GM18951 (cell line): ENCODE data around the gene MTHFR.

Experiments used
- POLR2A ChIP-seq: IDR thresholded peaks from 4 replicates; pipeline ENCODE4 v1.6.1; 2011; ENCODE audit warnings: mild to moderate bottlenecking; ENCODE audit not compliant: insufficient read length, insufficient read depth; ENCODE audit errors: extremely low read depth
- in situ Hi-C: fragments of 300-500 bp; cut with MboI; formaldehyde crosslinking; loops from one replicate; pipeline ENCODE4 v1.12.0; 2022; ENCODE audit warnings: low sequenced_read_pairs, mixed read lengths, inconsistent platforms; ENCODE audit not compliant: unreplicated experiment

Gene MTHFR

DNA sequence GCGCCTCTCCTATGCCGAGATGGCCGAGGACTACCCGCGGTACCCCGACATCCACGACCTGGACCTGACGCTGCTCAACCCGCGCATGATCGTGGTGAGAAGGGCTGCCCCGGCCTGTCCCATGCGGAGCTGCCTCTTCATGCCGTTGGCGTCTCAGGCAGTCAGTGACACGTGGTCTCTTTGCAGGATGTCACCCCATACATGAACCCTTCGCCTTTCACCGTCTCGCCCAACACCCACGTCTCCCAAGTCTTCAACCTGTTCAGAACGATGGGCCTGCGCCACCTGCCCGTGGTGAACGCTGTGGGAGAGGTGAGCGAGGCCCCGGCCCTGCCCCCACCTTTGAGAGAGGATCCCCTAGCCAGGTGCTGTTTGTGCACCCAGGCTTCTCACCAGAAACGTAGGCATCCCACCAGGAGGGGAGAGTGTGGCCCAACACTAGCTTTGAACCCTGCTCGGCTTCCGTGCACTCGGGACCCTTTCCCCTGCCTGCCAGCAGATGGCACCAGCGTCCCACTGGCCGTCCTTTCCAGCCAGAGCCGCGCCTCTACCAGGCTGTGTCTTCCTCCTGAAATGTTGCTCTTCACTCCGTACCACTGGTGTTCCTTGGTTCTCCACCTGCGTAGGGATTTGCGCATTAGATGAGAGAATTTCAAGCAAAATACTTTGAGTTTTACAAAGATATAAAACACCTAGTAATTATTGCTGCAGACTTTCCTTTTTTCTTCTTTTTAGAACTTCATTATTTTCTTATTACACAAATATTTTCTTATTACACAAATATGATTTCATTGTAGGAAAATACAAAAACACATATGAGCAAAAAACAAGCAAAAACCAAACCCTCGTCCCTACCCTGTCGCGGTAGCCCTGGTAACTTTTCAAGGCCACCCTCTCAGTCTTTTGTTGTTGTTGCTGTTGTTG is 32.8 kb upstream of the MTHFR start:
- no peak for TF ChIP-seq POLR2A
- in situ Hi-C loops, result no loop called here

DNA sequence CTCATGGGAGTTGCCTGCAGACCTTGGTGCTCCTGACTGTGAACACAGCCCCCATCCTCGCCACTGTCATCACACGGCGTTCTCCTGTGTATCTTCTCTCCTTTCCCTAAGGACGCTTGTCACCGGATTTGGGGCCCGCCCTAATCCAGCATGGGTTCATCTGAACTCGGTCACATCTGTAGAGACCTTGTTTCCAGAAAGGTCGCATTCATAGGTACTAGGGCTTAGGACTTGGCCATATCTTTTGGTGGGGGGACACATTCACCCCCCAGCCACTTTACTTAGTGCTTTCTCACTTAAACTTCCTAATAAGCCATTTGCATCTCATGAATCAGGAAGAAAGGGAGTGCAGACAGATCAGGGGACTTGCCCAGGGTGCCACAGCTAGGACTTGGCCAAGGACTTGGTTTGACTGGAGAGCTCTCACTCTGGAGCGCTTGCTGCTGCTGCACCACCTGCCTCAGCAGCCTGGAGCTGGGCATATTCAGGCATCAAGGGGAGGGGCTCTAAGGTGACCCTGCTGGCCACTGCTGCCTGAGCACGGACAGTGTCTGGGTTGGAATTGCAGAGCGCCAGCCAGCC is 32.1 kb upstream of the MTHFR start:
- in situ Hi-C loops, result no loop called here
- TF ChIP-seq POLR2A, result no peak

DNA sequence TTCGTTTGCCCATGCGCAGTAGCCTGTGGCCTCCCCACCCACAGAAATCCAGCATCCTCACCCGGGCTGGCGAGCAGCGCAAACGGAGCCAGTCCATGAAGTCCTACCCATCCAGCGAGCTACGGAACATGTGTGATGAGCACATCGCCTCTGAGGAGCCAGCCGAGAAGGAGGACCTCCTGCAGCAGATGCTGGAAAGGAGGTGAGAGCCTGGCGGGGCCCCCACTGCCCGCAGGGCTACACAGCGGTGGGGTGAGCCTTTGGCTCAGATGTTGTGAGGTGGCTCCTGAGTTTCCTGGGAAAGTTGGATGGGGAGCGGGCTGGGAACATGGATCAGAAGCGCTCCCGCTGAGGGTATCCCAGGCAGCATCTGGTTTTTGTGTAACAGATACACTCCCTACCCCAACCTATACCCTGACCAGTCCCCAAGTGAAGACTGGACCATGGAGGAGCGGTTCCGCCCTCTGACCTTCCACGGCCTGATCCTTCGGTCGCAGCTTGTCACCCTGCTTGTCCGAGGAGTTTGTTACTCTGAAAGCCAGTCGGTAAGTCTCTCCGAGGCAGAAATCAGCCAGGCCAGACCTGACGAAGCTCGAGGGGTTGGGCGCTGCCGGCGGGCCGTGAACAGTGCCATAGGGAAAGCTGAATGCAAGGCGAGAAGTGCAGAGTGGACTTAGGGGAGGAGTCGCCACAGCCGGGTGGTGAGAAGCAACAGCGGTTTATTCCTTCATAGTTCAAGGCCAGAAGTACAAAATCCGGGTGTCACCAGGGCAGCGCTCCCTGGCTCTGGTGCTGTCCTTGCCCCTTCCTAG is 31.4 kb upstream of the MTHFR start:
- in situ Hi-C loops, result no loop called here
- no peak for TF ChIP-seq POLR2A

DNA sequence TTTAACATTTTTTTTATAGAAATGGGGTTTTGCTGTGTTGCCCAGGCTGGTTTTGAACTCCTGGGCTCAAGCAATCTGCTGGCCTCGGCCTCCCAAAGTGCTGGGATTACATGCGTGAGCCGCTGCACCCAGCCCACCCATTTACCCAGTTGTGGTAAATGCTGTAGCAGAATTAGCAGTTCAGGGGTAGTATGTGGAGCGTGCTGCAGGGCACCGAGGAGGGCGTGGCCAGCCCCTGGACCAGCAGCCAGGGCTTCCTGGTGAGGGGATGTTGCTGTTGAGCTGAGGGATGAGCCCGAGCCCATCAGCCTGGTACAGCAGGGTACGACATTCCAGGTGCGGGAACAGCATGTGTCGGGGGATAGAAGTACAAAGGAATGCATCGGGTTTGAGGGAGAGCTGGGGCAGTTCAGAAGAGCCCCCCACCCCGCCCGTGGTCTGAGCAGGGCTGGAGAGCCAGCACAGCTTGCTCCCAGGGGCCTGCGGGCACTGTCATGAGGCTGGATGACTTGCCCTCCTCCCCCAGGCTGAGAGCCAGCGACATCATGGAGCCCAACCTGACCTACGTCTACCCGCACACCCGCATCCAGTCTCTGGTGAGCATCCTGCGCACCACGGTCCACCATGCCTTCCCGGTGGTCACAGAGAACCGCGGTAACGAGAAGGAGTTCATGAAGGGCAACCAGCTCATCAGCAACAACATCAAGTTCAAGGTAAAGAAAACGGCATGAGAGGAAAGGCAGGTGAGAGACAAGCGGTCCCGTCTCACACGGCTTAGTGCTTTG is 29.9 kb upstream of the MTHFR start:
- in situ Hi-C loops, result no loop called here
- TF ChIP-seq POLR2A, result no peak

DNA sequence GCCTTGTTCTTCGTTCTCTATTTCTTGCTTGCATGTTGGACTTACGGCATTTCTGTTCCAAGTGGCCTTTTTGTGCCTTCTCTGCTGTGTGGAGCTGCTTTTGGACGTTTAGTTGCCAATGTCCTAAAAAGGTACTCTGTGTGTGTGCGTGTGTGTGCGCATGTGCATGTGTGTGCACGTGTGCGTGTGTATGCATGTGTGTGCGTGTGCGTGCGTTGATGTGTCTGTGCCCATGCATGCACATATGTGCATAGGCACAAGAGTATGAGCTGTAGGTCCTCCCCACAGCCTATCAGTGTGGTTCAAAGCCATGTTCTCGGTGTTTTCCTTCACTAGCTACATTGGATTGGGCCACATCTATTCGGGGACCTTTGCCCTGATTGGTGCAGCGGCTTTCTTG is 28.1 kb upstream of the MTHFR start:
- in situ Hi-C loops, result no loop called here
- no peak for TF ChIP-seq POLR2A

DNA sequence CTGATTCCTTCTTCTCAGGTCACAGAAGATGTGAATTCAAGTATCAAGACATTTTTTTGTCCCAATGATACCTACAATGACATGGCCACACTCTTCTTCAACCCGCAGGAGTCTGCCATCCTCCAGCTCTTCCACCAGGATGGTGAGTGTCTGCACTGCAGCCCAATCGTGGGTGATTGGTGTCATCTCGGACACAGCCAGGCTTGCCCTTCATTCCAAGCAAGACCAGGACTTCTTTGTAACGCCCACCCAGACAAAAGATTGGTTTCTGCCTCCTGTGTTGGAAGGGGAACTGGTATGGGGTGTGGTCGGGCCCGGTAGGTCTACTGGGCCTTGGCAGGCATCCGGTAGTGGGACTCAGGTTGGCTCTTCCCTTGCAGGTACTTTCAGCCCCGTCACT is 27.7 kb upstream of the MTHFR start:
- in situ Hi-C loops, result no loop called here
- TF ChIP-seq POLR2A, result no peak

DNA sequence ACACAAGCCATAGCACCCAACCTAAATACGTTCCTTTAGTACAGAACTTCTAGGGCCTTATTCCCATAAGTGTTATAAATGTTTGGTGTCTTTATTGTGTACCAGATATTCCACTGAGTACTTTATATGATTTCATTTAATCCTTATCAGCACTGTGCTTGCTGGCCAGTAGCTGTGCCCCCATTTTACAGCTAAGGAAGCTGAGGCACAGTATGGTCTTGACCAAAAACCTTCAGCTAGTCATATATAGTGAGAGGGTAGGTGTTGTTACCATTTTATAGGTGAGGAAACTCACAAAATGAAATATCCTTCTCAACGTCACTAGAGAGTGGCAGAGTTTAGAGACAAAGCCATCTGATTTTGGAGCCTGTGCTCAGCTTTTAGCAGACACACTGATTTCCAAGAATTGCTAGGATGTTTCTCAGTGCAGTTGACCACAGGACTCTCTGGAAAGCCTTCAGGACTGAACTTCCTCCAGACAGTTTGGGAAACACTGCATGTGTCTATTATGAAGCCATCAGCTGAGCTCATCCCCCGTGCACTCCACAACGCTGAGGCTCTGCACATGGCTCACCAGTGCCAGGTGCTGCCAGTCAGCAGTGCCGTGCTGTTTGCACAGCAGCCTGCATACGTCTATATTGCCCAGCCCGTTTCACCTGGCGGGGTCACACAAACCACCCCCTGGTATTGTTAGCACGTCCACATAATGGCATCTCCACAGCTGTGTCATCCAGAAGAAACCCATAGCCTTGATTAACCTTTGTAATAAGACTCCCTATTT is 26.4 kb upstream of the MTHFR start:
- TF ChIP-seq POLR2A, result no peak
- in situ Hi-C loops, result no loop called here

DNA sequence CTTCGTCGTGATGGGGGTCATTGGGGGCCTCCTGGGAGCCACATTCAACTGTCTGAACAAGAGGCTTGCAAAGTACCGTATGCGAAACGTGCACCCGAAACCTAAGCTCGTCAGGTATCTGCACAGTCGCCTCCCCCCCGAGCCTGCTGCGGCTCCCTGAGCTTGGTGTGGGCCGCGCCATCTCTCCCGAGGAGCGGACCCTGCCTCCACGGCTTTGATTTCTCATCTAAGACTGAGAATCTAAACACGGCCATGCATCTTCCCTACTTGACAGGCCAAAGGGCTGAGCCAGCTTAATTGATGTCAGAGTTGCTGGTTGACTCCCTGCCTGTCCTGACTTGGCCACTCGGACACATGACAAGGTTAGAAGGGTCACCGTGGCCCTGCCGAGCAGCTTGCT is 22.7 kb upstream of the MTHFR start:
- no peak for TF ChIP-seq POLR2A
- in situ Hi-C loops, result no loop called here

DNA sequence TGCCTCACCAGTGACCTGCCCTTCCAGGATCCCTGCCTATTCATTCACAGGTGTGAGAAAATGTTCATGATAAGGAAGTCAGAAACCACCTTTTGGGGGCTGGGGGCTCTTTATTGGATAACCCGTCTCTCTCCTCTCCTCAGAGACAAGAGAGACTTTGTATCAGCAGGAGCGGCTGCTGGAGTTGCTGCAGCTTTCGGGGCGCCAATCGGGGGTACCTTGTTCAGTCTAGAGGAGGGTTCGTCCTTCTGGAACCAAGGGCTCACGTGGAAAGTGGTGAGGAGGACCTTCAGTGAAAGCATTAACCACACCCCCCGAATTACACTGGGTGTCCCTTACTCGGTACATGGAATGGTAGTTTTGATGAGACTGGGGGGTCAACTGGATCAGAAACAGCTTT is 21.2 kb upstream of the MTHFR start:
- in situ Hi-C loops, result no loop called here
- TF ChIP-seq POLR2A, result no peak

DNA sequence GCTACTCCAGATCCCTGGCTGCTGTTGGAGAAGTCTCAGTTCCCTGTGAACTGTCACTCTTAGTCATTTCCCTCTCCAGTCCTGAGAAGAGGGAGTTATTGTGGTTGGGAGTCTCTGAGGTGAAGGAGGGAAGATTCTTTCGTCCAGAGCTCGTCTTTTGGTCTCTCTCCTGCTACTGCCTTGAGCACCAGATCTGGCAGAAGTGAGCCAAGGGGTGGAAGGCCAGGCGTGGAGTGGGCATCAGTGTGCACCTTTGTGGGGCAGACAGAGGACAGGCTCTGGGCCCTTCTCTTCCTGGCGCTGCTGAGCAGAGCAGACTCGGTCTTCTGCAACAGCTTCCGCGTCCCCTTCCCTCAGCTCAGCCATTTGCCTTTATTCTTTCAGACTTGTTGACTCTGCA is 19.4 kb upstream of the MTHFR start:
- in situ Hi-C loops, result no loop called here
- no peak for TF ChIP-seq POLR2A

DNA sequence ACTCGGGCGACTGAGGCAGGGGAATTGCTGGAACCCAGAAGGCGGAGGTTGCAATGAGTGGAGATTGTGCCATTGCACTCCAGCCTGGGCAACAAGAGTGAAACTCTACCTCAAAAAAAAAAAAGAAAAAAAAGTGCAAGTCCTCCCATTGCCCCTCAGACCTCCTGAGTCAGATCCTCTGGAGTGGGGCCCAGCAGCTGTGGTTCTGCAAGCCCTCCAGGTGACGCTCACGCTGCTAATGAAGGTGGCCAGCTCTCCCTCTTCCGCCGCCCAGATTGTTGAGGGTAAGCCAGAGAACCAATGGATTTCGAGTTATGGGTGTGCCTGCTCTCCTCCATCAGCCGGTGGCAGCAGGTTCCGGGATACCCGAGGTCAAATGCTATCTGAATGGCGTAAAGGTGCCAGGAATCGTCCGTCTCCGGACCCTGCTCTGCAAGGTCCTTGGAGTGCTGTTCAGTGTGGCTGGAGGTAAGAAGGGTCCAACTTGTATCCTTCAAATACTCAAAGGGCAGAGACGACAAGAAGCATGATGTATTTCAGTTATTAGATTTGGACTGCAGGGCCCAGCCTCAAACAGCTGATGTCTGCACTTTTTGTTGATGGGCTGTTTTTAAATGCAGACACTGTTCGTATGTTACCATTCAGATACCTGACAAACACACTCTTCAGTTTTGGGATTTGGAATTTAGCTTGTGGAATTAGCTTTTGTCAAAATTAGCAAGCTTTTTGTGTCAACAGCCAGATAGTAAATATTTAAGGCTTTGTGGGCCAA is 17.8 kb upstream of the MTHFR start:
- no peak for TF ChIP-seq POLR2A
- in situ Hi-C loops, result no loop called here

DNA sequence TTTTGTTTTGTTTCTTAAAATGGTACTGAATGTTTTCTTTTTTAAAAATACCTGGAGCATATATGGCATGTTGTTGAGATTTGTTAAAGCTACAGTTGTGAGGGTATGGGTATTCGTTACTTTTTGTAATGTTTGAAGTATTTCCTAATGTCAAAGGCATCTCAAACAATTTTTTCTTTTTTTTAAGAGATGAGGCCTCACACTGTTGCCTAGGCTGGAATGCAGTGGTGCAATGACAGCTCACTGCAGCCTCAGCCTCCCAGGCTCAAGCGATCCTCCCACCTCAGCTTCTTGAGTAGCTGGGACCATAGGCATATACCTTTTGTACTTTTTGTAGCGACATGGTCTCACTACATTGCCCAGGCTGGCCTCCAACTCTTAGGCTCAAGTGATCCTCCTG is 16.3 kb upstream of the MTHFR start:
- no peak for TF ChIP-seq POLR2A
- in situ Hi-C loops, result no loop called here

DNA sequence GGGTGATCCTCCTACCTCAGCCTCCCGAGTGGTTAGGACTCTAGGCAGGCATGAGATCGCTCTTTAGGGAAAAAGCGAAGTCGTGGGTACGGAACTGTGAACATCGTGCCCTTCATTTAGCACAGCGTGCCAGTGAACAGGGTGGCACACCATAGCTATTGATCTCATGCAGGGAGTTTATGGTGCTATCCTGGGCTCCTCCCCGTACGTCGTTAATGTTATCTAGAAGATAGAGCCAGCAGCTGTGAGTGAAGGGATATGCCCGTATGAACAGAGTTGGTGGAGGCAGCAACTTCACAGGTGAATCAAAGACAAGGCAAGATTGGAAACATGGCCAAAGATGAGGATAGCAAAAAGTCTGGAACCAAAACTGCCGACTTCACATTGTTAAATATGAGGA is 11.4 kb upstream of the MTHFR start:
- in situ Hi-C loops, result no loop called here

More for the DNA sequence above, 11.4 kb upstream of the MTHFR start:
- TF ChIP-seq POLR2A, result no peak
